AG10803 (cell line): ENCODE data around the gene NUFIP2.
"Not testable (repeated sequence)": the region's sequence is repeated elsewhere in the genome, so short reads cannot be mapped to it uniquely, and the experiment has no call there.

Experiments used
- DNase-seq: peaks from one replicate; pipeline ENCODE4 v3.0.0; 2010; ENCODE audit warnings: low read depth
- H3K4me3 ChIP-seq: 2 replicates; pipeline ENCODE4 v1.5.1; 2011; ENCODE audit warnings: mild to moderate bottlenecking, low read length, control low read depth
- CTCF ChIP-seq: conservative IDR thresholded peaks from 2 replicates; pipeline ENCODE4 v1.5.1; 2011; ENCODE audit warnings: mild to moderate bottlenecking, low read length, control low read depth, inconsistent platforms

Gene NUFIP2

DNA sequence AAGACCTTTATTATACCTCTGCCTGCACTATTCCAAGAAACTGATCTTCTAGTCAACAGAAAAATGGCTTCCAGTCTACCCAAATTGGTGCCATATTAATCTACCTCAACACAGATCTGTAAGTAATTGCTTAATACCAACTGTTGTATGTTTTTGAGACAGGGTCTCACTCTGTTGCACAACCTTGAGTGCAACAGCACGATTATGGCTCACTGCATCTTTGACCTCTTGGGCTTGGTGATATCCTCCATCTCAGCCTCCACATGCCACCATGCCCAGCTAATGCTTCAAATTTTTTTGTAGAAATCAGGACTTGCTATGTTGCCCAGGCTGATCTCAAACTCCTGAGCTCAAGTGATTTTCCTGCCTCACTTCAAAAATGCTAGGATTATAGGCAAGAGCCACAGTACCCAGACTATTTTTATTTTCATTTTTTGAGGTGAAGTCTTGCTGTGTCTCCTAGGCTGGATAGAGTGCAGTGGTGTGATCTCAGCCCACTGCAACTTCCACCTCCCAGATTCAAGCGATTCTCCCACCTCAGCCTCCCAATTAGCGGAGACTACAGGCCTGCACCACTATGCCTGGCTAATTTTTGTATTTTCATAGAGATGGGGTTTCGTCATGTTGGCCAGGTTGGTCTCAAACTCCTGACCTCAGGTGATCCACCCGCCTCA is 14.4 kb downstream of the NUFIP2 start:
- no peak for TF ChIP-seq CTCF
- no peak overlapping the region for H3K4me3 ChIP-seq
- DNase-seq: no peak

GRCh38 chr17:29278692-29279091 is 15.3 kb downstream of the NUFIP2 start:
- TF ChIP-seq CTCF: no peak
- no peak for DNase-seq
- H3K4me3 ChIP-seq: no peak overlapping the region

- H3K4me3 ChIP-seq: no peak overlapping the region
- no peak for TF ChIP-seq CTCF
- DNase-seq: no peak
These were observed 20.0 kb downstream of the NUFIP2 start for GRCh38 chr17:29273924-29274323.

DNA sequence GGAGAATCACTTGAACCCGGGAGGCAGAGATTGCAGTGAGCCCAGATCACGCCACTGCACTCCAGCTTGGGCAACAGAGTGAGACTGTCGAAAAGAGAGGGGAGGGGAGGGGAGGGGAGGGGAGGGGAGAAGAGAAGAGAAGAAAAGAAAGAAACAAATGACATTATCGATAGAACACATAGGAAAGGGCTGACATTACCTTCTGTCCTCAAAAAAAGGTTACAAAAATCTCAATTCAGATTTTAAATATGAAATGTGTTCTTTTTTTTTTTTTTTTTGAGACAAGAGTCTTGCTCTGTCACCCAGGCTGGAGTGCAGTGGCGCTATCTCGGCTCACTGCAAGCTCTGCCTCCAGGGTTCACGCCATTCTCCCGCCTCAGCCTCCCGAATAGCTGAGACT is 22.0 kb downstream of the NUFIP2 start:
- H3K4me3 ChIP-seq, DNase-seq: not testable (repeated sequence)

- TF ChIP-seq CTCF: no peak
- no peak overlapping the region for H3K4me3 ChIP-seq
- DNase-seq: no peak
These were observed 30.0 kb downstream of the NUFIP2 start for GRCh38 chr17:29263916-29264315.

DNA sequence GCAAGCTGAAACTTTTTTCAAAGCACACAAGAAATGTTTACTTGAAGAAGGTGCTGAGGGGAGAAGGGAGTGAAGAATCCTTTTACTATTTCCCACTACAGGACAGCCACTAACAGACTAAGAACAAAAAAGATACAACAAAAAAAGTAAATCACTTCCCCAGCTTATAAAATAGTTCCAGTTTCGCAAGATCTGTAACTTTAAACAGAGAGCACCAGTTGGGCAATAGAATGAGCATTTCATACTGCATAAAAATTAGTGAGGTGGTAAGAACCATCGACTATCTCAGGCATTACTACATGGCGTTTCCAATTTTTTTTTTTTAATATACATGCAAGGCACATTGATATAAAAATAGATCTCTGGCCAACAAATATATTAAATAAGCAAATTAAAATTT is 36.2 kb downstream of the NUFIP2 start:
- DNase-seq: peak; percentile 62
- no peak for TF ChIP-seq CTCF
- no peak overlapping the region for H3K4me3 ChIP-seq

- peak; percentile 59 for DNase-seq
- no peak for TF ChIP-seq CTCF
- peak overlapping the region; percentile 18 for H3K4me3 ChIP-seq
These were observed 37.0 kb downstream of the NUFIP2 start for GRCh38 chr17:29256735-29257466.
